CD4-positive, CD25-positive, alpha-beta regulatory T cell (primary cell): Measurements from ENCODE around the gene SNUPN. TPM values are rescaled to one million over a fixed set of nuclear protein-coding genes. Genes with fewer than 3 reads are reported as not detected.
"Not testable (repeated sequence)": the region's sequence is repeated elsewhere in the genome, so short reads cannot be mapped to it uniquely, and the experiment has no call there.

Experiments
- ATAC-seq, 2 donors: fragments of 150-1000 bp; cut with Tn5 transposase; one replicate each; pipeline ENCODE4 v1.10.0; 2021; ENCODE audit warnings: low read depth in 2 of 2, moderate number of reproducible peaks in 2 of 2, moderate library complexity in 1 of 2
- DNase-seq, 3 donors: peaks; one replicate each; pipeline versions ENCODE4 v3.0.0 to v3.0.0-alpha.2; 2012 to 2022; ENCODE audit warnings: mixed read lengths in 1 of 3
- H3K27ac ChIP-seq: one replicate; pipeline ENCODE4 v1.7.0; 2013; ENCODE audit warnings: mild to moderate bottlenecking, low read length; ENCODE audit not compliant: insufficient read depth, poor library complexity, severe bottlenecking
- H3K27me3 ChIP-seq: one replicate; pipeline ENCODE4 v1.7.0; 2013; ENCODE audit warnings: low read length; ENCODE audit not compliant: control insufficient read depth, insufficient read depth
- H3K36me3 ChIP-seq: one replicate; pipeline ENCODE4 v1.7.0; 2013; ENCODE audit warnings: mild to moderate bottlenecking, low read length, moderate library complexity; ENCODE audit not compliant: control insufficient read depth, insufficient read depth
- H3K4me1 ChIP-seq: 2 replicates; pipeline ENCODE4 v1.7.0; 2013; ENCODE audit warnings: mild to moderate bottlenecking, low read length; ENCODE audit not compliant: insufficient read depth, control insufficient read depth, poor library complexity, severe bottlenecking
- H3K4me3 ChIP-seq: one replicate; pipeline ENCODE4 v1.7.0; 2013; ENCODE audit warnings: low read depth, mild to moderate bottlenecking, low read length, moderate library complexity
- H3K9me3 ChIP-seq, 2 experiments: 1 replicate in 1 of 2; 2 replicates in 1 of 2; pipeline ENCODE4 v1.7.0; 2013; ENCODE audit warnings: low read length in 2 of 2, mild to moderate bottlenecking in 1 of 2, moderate library complexity in 1 of 2; ENCODE audit not compliant: control insufficient read depth in 2 of 2
- H3K27ac Mint-ChIP-seq, 3 donors: one replicate each; pipeline ENCODE4 v1.8.0; 2020 to 2022; ENCODE audit warnings: mild to moderate bottlenecking in 3 of 3, mixed read lengths in 3 of 3, moderate library complexity in 2 of 3
- H3K27me3 Mint-ChIP-seq: one replicate; pipeline ENCODE4 v1.8.0; 2022; ENCODE audit warnings: mild to moderate bottlenecking, mixed read lengths
- H3K36me3 Mint-ChIP-seq: one replicate; pipeline ENCODE4 v1.8.0; 2020; ENCODE audit warnings: mixed read lengths
- H3K4me1 Mint-ChIP-seq, 4 donors: one replicate each; pipeline ENCODE4 v1.8.0; 2020 to 2022; ENCODE audit warnings: mixed read lengths in 4 of 4, mild to moderate bottlenecking in 1 of 4
- H3K4me3 Mint-ChIP-seq, 4 donors: one replicate each; pipeline ENCODE4 v1.8.0; 2020 to 2022; ENCODE audit warnings: mild to moderate bottlenecking in 4 of 4, mixed read lengths in 4 of 4, moderate library complexity in 3 of 4
- H3K9me3 Mint-ChIP-seq, 7 donors: one replicate each; pipeline ENCODE4 v1.8.0; 2020 to 2022; ENCODE audit warnings: mixed read lengths in 7 of 7, mild to moderate bottlenecking in 3 of 7, moderate library complexity in 2 of 7
- polyA plus RNA-seq, 4 donors: library from polyadenylated mRNA; unstranded; fragments of 300-500 nt; fragmentation: Illumina TruSeq; gene quantifications; one replicate each; pipeline ENCODE4 v1.2.3, GENCODE V29; 2021
- total RNA-seq: library from RNA; stranded (reverse); gene quantifications from one replicate; pipeline ENCODE4 v1.2.3, GENCODE V29; 2022

SNUPN gene
- total and polyA plus RNA-seq, 5 donors from 2014 or later: 13.8 to 36.9 (median 28.0) TPM

DNA sequence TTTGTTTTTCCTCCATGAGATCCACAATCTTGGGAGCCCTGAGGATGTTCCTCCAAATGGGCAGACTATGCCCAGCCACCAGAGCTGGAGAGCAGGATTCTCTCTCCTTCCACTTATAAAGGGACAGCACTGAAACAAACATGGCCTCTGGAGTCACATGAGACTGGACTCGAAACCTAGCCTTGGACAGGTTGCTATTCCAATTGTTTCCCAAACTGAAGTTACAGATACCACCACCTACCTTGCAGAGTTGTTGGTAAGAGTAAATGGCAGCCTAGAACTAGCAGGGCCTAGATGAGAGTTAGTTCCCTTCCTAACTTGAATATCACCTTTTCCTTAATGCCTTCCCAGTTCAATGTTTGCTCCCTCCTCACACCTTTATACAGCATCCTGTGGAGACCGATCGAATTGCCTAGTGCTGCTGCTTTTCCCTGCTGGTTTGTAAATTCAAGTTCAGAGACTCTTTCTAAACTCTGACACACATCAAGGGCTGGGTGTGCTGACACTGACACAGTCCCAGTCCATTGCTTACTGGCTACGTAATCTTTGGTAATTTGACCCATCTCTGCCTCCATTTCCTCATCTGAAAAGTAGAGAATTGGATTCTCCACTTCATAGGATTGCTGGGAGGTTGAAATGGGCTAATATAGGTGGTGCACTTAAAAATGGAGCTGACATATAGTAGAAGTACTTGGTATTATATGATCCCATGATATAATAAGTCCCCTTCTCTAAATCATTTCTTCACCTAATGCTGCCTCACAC, 11.9 kb upstream of the SNUPN start:
- Histone ChIP-seq H3K27me3 (no peaks in the 10 kb centered on the region), H3K27ac (no peak overlapping the region), H3K36me3 (peaks cover 3% of the 10 kb centered on the region), H3K9me3 (no peaks in the 10 kb centered on the region), H3K4me3 (peak overlapping the region; percentile 95), H3K4me1 (peaks cover 40% of the 10 kb centered on the region)
- DNase-seq (no peak), ATAC-seq (no peak)
- Mint-ChIP-seq H3K27ac (peak overlapping the region in 2 of 3 donors; percentile 97 to 98), H3K9me3 (no peaks in the 10 kb centered on the region), H3K4me1 (peaks cover 7 to 44% (median 28%) of the 10 kb centered on the region in 4 donors), H3K4me3 (peak overlapping the region; percentile 89 to 95 (median 94)), H3K27me3 (no peaks in the 10 kb centered on the region), H3K36me3 (peaks cover 7% of the 10 kb centered on the region)

DNA sequence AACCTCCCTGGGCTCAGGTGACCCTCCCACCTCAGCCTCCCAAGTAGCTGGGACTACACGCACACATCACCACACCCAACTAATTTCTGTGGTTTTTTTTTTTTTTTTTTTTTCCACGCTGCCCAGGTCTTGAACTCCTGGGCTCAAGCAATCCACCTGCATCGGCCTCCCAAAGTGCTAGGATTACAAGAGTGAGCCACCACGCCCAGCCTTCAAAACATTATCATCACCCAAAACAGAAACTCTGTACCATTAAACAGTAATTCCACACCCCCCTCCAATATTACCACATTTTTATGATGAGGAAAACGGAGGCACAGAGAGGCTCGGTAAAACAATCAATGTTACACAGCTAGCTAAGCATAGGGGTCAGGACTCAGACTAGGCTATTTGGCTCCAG, 10.5 kb upstream of the SNUPN start:
- Mint-ChIP-seq H3K27ac (peak overlapping the region in 1 of 3 donors; percentile 86), H3K4me3 (peak overlapping the region in 1 of 4 donors; percentile 44), H3K36me3 (peaks cover 7% of the 10 kb centered on the region), H3K27me3 (no peaks in the 10 kb centered on the region), H3K4me1 (peaks cover 5 to 42% (median 26%) of the 10 kb centered on the region in 4 donors), H3K9me3 (no peaks in the 10 kb centered on the region)
- DNase-seq (no peak), ATAC-seq (no peak)
- peaks cover 3% of the 10 kb centered on the region for H3K36me3 ChIP-seq
- H3K9me3 ChIP-seq: no peaks in the 10 kb centered on the region
- peaks cover 39% of the 10 kb centered on the region for H3K4me1 ChIP-seq
- H3K27me3 ChIP-seq: no peaks in the 10 kb centered on the region
- no peak overlapping the region for H3K27ac ChIP-seq
- H3K4me3 ChIP-seq: no peak overlapping the region

DNA sequence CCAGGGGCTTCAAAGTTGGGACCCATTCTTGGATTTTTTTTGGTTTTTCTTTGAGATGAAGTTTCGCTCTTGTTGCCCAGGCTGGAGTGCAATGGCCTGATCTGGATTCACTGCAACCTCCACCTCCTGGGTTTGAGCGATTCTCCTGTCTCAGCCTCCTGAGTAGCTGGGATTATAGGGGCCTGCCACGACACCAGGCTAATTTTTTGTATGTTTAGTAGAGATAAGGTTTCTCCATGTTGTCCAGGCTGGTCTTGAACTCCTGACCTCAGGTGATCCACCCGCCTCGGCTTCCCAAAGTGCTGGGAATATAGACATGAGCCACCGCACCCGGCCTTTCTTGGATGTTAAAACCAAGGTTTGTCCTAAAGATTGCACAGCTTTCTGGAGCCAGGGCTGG, 8.4 kb upstream of the SNUPN start:
- H3K9me3 Mint-ChIP-seq, H3K36me3 ChIP-seq, H3K27me3 ChIP-seq, H3K9me3 ChIP-seq, H3K4me3 ChIP-seq, H3K4me3 Mint-ChIP-seq, H3K36me3 Mint-ChIP-seq, H3K27ac Mint-ChIP-seq, ATAC-seq, H3K27ac ChIP-seq, DNase-seq, H3K27me3 Mint-ChIP-seq: not testable (repeated sequence)
- peaks cover 23% of the 10 kb centered on the region for H3K4me1 ChIP-seq
- peaks cover 0 to 30% (median 19%) of the 10 kb centered on the region in 4 donors for H3K4me1 Mint-ChIP-seq

DNA sequence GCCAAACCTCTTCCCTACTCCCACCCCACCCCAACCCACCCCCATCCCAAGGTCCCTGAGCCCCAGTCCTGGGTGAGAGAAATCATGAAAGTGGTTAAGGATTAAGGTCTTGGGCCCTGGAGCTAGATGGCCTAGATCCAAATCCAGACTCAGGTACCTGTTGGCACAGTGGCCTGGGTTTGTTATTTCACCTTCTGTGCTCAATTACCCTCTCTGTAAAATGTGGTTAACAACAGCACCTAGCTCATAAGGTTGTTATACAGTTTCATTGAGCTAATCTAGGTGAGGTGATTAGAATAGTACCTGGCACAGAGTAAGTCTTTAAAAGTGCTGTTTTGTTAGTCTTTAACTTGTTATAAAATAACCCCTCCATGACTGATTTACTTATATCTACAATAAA, 6.4 kb upstream of the SNUPN start:
- no peak overlapping the region for H3K4me3 ChIP-seq
- ATAC-seq (no peak), DNase-seq (no peak)
- no peaks in the 10 kb centered on the region for H3K9me3 ChIP-seq
- Mint-ChIP-seq H3K27ac (no peak overlapping the region), H3K4me1 (peaks cover 0 to 10% (median 2%) of the 10 kb centered on the region in 4 donors), H3K27me3 (no peaks in the 10 kb centered on the region), H3K36me3 (peaks cover 2% of the 10 kb centered on the region), H3K9me3 (no peaks in the 10 kb centered on the region), H3K4me3 (no peak overlapping the region)
- no peaks in the 10 kb centered on the region for H3K36me3 ChIP-seq
- H3K27me3 ChIP-seq: no peaks in the 10 kb centered on the region
- peaks cover 3% of the 10 kb centered on the region for H3K4me1 ChIP-seq
- no peak overlapping the region for H3K27ac ChIP-seq

DNA sequence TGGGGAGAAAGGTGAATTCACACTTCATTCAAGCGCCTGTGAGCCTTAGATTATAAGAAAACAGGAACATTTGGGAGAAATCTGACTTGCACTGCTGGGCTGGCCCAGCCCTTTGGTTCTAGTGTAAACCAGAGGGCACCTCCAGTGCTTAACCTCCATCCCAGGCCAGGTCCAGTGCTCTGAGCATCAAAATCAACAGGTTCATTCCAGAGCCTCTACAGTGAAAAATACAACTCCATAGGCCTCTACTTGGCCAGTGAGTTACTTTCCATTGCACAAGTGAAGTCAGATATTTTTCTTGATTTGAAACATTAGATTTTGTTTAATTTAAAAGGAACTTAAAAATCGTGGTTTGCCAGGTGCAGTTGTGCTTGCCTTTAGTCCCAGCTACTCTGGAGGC, 3.0 kb downstream of the SNUPN start:
- no peaks in the 10 kb centered on the region for H3K27me3 ChIP-seq
- Mint-ChIP-seq H3K9me3 (no peaks in the 10 kb centered on the region), H3K36me3 (peaks cover 11% of the 10 kb centered on the region), H3K27ac (peak overlapping the region in 2 of 3 donors; percentile 25 to 67), H3K27me3 (no peaks in the 10 kb centered on the region), H3K4me3 (peak overlapping the region in 1 of 4 donors; percentile 63), H3K4me1 (peaks cover 7 to 45% (median 31%) of the 10 kb centered on the region in 4 donors)
- peaks cover 21% of the 10 kb centered on the region for H3K4me1 ChIP-seq
- no peak overlapping the region for H3K27ac ChIP-seq
- H3K9me3 ChIP-seq: no peaks in the 10 kb centered on the region
- ATAC-seq (no peak), DNase-seq (no peak)
- H3K4me3 ChIP-seq: no peak overlapping the region
- H3K36me3 ChIP-seq: peaks cover 17% of the 10 kb centered on the region

DNA sequence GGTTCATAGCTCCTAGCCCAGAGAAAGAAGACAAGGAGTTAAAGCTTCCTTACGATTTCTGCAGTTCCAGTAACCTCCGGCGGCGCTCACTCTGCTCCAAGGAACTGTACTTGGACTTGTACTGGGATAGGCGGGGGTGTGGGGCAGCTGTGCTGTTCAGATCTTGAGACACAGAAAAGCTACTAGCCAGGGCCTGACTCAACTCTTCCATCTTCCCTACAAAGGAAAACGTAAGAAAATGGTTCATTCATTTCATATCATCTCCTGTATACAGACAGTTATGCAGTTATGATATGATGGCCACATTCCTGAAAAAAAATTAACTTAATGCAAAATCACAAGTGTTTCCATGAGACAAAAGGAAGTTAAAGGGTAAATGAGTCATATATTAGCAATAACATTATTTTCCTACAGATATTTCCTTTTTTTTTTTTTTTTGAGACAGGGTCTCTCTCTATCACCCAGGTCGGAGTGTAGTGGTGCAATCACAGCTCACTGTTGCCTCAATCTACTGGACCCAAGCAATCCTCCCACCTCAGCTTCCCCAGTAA, 4.6 kb downstream of the SNUPN start:
- no peak for DNase-seq
- H3K27ac Mint-ChIP-seq: peak overlapping the region; percentile 29 to 69 (median 32)
- H3K4me1 Mint-ChIP-seq: peaks cover 7 to 37% (median 24%) of the 10 kb centered on the region in 4 donors
- no peak for ATAC-seq
- H3K36me3 ChIP-seq: peaks cover 30% of the 10 kb centered on the region
- peaks cover 13% of the 10 kb centered on the region for H3K4me1 ChIP-seq
- H3K4me3 Mint-ChIP-seq: peak overlapping the region in 3 of 4 donors; percentile 1 to 91 (median 26)
- no peak overlapping the region for H3K27ac ChIP-seq
- H3K4me3 ChIP-seq: no peak overlapping the region
- no peaks in the 10 kb centered on the region for H3K27me3 ChIP-seq
- H3K27me3 Mint-ChIP-seq: no peaks in the 10 kb centered on the region
- no peaks in the 10 kb centered on the region for H3K9me3 Mint-ChIP-seq
- H3K36me3 Mint-ChIP-seq: peaks cover 23% of the 10 kb centered on the region
- no peaks in the 10 kb centered on the region for H3K9me3 ChIP-seq

DNA sequence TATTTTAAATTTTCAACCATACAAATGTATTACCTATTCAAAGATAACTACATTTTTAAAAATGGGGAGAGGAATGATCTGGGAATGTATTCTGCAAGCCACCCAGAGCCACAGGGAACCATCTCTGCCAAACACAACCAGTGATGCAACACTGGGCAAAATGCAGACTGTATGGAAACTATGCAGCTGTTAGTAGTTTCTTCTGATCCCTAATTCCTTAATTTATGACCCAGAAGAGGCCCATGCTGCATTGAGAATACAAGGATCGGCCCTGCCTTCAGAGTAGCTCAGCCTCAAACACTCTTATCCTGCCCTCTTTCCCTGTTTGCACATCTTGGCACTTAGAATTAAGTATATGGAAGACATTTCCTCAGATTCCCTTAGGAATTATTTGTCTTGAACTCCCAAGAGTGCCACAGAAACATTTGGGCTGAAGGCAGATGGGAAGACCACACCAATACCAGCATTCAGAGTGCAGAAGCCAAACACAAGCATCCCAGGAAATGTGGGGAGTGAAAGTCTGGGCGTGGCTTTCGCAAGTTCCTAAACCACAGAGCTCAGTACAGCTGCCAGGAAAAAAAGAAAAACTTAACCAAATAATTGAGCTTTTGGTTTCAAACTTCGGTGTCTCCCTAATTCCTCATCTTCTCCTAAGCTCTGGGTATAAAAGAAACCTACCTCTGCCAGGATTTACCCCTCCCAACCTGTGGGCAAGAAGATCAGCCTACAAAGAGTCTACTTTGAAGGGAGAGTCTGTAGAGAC, 5.3 kb downstream of the SNUPN start:
- peak overlapping the region; percentile 22 to 69 (median 40) for H3K27ac Mint-ChIP-seq
- Histone ChIP-seq H3K27me3 (no peaks in the 10 kb centered on the region), H3K4me1 (peaks cover 9% of the 10 kb centered on the region), H3K27ac (no peak overlapping the region), H3K36me3 (peaks cover 35% of the 10 kb centered on the region), H3K4me3 (no peak overlapping the region), H3K9me3 (no peaks in the 10 kb centered on the region)
- peak overlapping the region in 1 of 4 donors; percentile 1 for H3K4me3 Mint-ChIP-seq
- ATAC-seq (no peak), DNase-seq (no peak)
- H3K4me1 Mint-ChIP-seq: peaks cover 7 to 34% (median 23%) of the 10 kb centered on the region in 4 donors
- no peaks in the 10 kb centered on the region for H3K9me3 Mint-ChIP-seq
- peaks cover 27% of the 10 kb centered on the region for H3K36me3 Mint-ChIP-seq
- no peaks in the 10 kb centered on the region for H3K27me3 Mint-ChIP-seq
